Stimulated activated naive B cell treated with anti-CD40 and anti-IgM and Interleukin-4, amounts not matched to agents 10 μg/mL and 1 μg/mL and 100 μg/mL, for 72 hours (primary cell): ENCODE data around the gene UNC13A.
"Not testable (repeated sequence)": the region's sequence is repeated elsewhere in the genome, so short reads cannot be mapped to it uniquely, and the experiment has no call there.

Experiments used
- ATAC-seq, 2 donors: fragments of 150-1000 bp; cut with Tn5 transposase; replicated peaks; 2 replicates each; pipeline ENCODE4 v1.10.0; 2021; ENCODE audit warnings: moderate library complexity in 1 of 2
- DNase-seq: peaks from one replicate; pipeline ENCODE4 v3.0.0; 2021
- H3K27ac Mint-ChIP-seq: one replicate; pipeline ENCODE4 v1.8.0; 2022; ENCODE audit warnings: mild to moderate bottlenecking, mixed read lengths
- H3K27me3 Mint-ChIP-seq, 2 donors: one replicate each; pipeline ENCODE4 v1.8.0; 2022; ENCODE audit warnings: mixed read lengths in 2 of 2
- H3K36me3 Mint-ChIP-seq, 2 donors: one replicate each; pipeline ENCODE4 v1.8.0; 2022; ENCODE audit warnings: mixed read lengths in 2 of 2, mild to moderate bottlenecking in 1 of 2
- H3K4me1 Mint-ChIP-seq, 2 donors: one replicate each; pipeline ENCODE4 v1.8.0; 2022; ENCODE audit warnings: mixed read lengths in 2 of 2, mild to moderate bottlenecking in 1 of 2
- H3K4me3 Mint-ChIP-seq, 2 donors: one replicate each; pipeline ENCODE4 v1.8.0; 2022; ENCODE audit warnings: mild to moderate bottlenecking in 2 of 2, mixed read lengths in 2 of 2, moderate library complexity in 1 of 2
- H3K9me3 Mint-ChIP-seq, 2 donors: one replicate each; pipeline ENCODE4 v1.8.0; 2022; ENCODE audit warnings: mixed read lengths in 2 of 2, mild to moderate bottlenecking in 1 of 2

Gene UNC13A

GRCh38 chr19:17604372-17605025, 83.7 kb downstream of the UNC13A start:
- DNase-seq, result no peak
- Mint-ChIP-seq H3K27ac (peak overlapping the region; percentile 20), H3K36me3 (peaks cover 0 to 3% of the 10 kb centered on the region in 2 donors), H3K4me3 (no peak overlapping the region), H3K4me1 (peaks cover 14 to 22% of the 10 kb centered on the region in 2 donors), H3K9me3 (peaks cover 3 to 5% of the 10 kb centered on the region in 2 donors), H3K27me3 (peaks cover 38 to 40% of the 10 kb centered on the region in 2 donors)
- ATAC-seq, result no peak

GRCh38 chr19:17602872-17603510, 85.2 kb downstream of the UNC13A start:
- ATAC-seq (no peak), DNase-seq (no peak)
- no peaks in the 10 kb centered on the region for H3K36me3 Mint-ChIP-seq
- H3K4me3 Mint-ChIP-seq, result no peak overlapping the region
- H3K27ac Mint-ChIP-seq, result no peak overlapping the region
- H3K9me3 Mint-ChIP-seq, result peaks cover 0 to 2% of the 10 kb centered on the region in 2 donors
- H3K4me1 Mint-ChIP-seq, result peaks cover 11 to 19% of the 10 kb centered on the region in 2 donors
- H3K27me3 Mint-ChIP-seq, result peaks cover 36 to 37% of the 10 kb centered on the region in 2 donors

GRCh38 chr19:17602217-17602616, 85.9 kb downstream of the UNC13A start:
- Mint-ChIP-seq H3K27ac (no peak overlapping the region), H3K9me3 (peaks cover 0 to 2% of the 10 kb centered on the region in 2 donors), H3K4me3 (no peak overlapping the region), H3K36me3 (no peaks in the 10 kb centered on the region), H3K4me1 (peaks cover 11 to 19% of the 10 kb centered on the region in 2 donors), H3K27me3 (peaks cover 36 to 37% of the 10 kb centered on the region in 2 donors)
- DNase-seq, result no peak
- no peak for ATAC-seq

GRCh38 chr19:17601683-17602082, 86.5 kb downstream of the UNC13A start:
- H3K27me3 Mint-ChIP-seq, result peaks cover 36 to 37% of the 10 kb centered on the region in 2 donors
- H3K27ac Mint-ChIP-seq, result no peak overlapping the region
- DNase-seq, result no peak
- no peak overlapping the region for H3K4me3 Mint-ChIP-seq
- no peak for ATAC-seq
- H3K4me1 Mint-ChIP-seq, result peaks cover 8 to 15% of the 10 kb centered on the region in 2 donors
- H3K9me3 Mint-ChIP-seq, result peaks cover 0 to 2% of the 10 kb centered on the region in 2 donors
- no peaks in the 10 kb centered on the region for H3K36me3 Mint-ChIP-seq

- Mint-ChIP-seq H3K9me3 (no peaks in the 10 kb centered on the region), H3K27ac (no peak overlapping the region), H3K27me3 (peaks cover 34 to 37% of the 10 kb centered on the region in 2 donors), H3K4me1 (peaks cover 3 to 5% of the 10 kb centered on the region in 2 donors), H3K4me3 (no peak overlapping the region), H3K36me3 (no peaks in the 10 kb centered on the region)
- ATAC-seq (no peak), DNase-seq (no peak)
These were observed 88.4 kb downstream of the UNC13A start for GRCh38 chr19:17599780-17600179.

GRCh38 chr19:17598953-17599352, 89.2 kb downstream of the UNC13A start:
- Mint-ChIP-seq H3K4me1 (peaks cover 0 to 3% of the 10 kb centered on the region in 2 donors), H3K27me3 (peaks cover 26 to 28% of the 10 kb centered on the region in 2 donors), H3K27ac (no peak overlapping the region), H3K36me3 (no peaks in the 10 kb centered on the region), H3K9me3 (no peaks in the 10 kb centered on the region), H3K4me3 (no peak overlapping the region)
- ATAC-seq (no peak), DNase-seq (no peak)

- not testable (repeated sequence) for H3K4me3 Mint-ChIP-seq, H3K36me3 Mint-ChIP-seq, ATAC-seq, H3K9me3 Mint-ChIP-seq, H3K4me1 Mint-ChIP-seq, H3K27ac Mint-ChIP-seq, DNase-seq
- H3K27me3 Mint-ChIP-seq, result peaks cover 20% of the 10 kb centered on the region in 2 donors
These were observed 90.1 kb downstream of the UNC13A start for GRCh38 chr19:17598063-17598462.

GRCh38 chr19:17594296-17594695, 93.9 kb downstream of the UNC13A start:
- H3K4me3 Mint-ChIP-seq, H3K27me3 Mint-ChIP-seq, ATAC-seq, H3K36me3 Mint-ChIP-seq, H3K27ac Mint-ChIP-seq, H3K9me3 Mint-ChIP-seq, DNase-seq, H3K4me1 Mint-ChIP-seq: not testable (repeated sequence)

GRCh38 chr19:17590866-17591265, 97.3 kb downstream of the UNC13A start:
- no peak overlapping the region for H3K4me3 Mint-ChIP-seq
- ATAC-seq (peak in 1 of 2 donors; percentile 29), DNase-seq (no peak)
- no peaks in the 10 kb centered on the region for H3K9me3 Mint-ChIP-seq
- no peaks in the 10 kb centered on the region for H3K4me1 Mint-ChIP-seq
- no peaks in the 10 kb centered on the region for H3K36me3 Mint-ChIP-seq
- no peak overlapping the region for H3K27ac Mint-ChIP-seq
- peaks cover 7 to 9% of the 10 kb centered on the region in 2 donors for H3K27me3 Mint-ChIP-seq

- H3K4me3 Mint-ChIP-seq, ATAC-seq, H3K4me1 Mint-ChIP-seq, H3K9me3 Mint-ChIP-seq, DNase-seq, H3K27ac Mint-ChIP-seq, H3K27me3 Mint-ChIP-seq: not testable (repeated sequence)
- H3K36me3 Mint-ChIP-seq, result peaks cover 23 to 27% of the 10 kb centered on the region in 2 donors
These were observed 102.8 kb downstream of the UNC13A start for GRCh38 chr19:17585395-17585794.

- no peak overlapping the region for H3K4me3 Mint-ChIP-seq
- H3K27me3 Mint-ChIP-seq, result no peaks in the 10 kb centered on the region
- no peaks in the 10 kb centered on the region for H3K9me3 Mint-ChIP-seq
- H3K27ac Mint-ChIP-seq, result no peak overlapping the region
- no peak for ATAC-seq
- no peak for DNase-seq
- H3K36me3 Mint-ChIP-seq, result peaks cover 35 to 40% of the 10 kb centered on the region in 2 donors
- H3K4me1 Mint-ChIP-seq, result peaks cover 12 to 20% of the 10 kb centered on the region in 2 donors
These were observed 104.0 kb downstream of the UNC13A start for GRCh38 chr19:17584132-17584531.

GRCh38 chr19:17582613-17583012, 105.5 kb downstream of the UNC13A start:
- Mint-ChIP-seq H3K27ac (peak overlapping the region; percentile 82), H3K4me1 (peaks cover 12 to 21% of the 10 kb centered on the region in 2 donors), H3K36me3 (peaks cover 42 to 55% of the 10 kb centered on the region in 2 donors), H3K27me3 (no peaks in the 10 kb centered on the region), H3K4me3 (no peak overlapping the region), H3K9me3 (no peaks in the 10 kb centered on the region)
- ATAC-seq (no peak), DNase-seq (no peak)

GRCh38 chr19:17581211-17581874, 106.8 kb downstream of the UNC13A start:
- Mint-ChIP-seq H3K4me3 (no peak overlapping the region), H3K36me3 (peaks cover 49 to 66% of the 10 kb centered on the region in 2 donors), H3K27me3 (no peaks in the 10 kb centered on the region), H3K9me3 (no peaks in the 10 kb centered on the region), H3K27ac (no peak overlapping the region), H3K4me1 (peaks cover 14 to 21% of the 10 kb centered on the region in 2 donors)
- ATAC-seq (no peak), DNase-seq (no peak)

GRCh38 chr19:17580470-17581144, 107.5 kb downstream of the UNC13A start:
- peaks cover 14 to 21% of the 10 kb centered on the region in 2 donors for H3K4me1 Mint-ChIP-seq
- no peak for DNase-seq
- H3K36me3 Mint-ChIP-seq, result peaks cover 52 to 74% of the 10 kb centered on the region in 2 donors
- no peaks in the 10 kb centered on the region for H3K9me3 Mint-ChIP-seq
- no peak overlapping the region for H3K27ac Mint-ChIP-seq
- ATAC-seq, result no peak
- no peaks in the 10 kb centered on the region for H3K27me3 Mint-ChIP-seq
- H3K4me3 Mint-ChIP-seq, result no peak overlapping the region
